ENCODE data around the gene U2AF2.

- TF ChIP-seq, protein P1, sequence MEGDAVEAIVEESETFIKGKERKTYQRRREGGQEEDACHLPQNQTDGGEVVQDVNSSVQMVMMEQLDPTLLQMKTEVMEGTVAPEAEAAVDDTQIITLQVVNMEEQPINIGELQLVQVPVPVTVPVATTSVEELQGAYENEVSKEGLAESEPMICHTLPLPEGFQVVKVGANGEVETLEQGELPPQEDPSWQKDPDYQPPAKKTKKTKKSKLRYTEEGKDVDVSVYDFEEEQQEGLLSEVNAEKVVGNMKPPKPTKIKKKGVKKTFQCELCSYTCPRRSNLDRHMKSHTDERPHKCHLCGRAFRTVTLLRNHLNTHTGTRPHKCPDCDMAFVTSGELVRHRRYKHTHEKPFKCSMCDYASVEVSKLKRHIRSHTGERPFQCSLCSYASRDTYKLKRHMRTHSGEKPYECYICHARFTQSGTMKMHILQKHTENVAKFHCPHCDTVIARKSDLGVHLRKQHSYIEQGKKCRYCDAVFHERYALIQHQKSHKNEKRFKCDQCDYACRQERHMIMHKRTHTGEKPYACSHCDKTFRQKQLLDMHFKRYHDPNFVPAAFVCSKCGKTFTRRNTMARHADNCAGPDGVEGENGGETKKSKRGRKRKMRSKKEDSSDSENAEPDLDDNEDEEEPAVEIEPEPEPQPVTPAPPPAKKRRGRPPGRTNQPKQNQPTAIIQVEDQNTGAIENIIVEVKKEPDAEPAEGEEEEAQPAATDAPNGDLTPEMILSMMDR (IDR thresholded peaks at IDR 0.05), result no peak
- TF ChIP-seq POLR2A (IDR thresholded peaks at IDR 0.05), result no peak
Measured at GRCh38 chr19:55606471-55606787, 48.4 kb upstream of the U2AF2 start.
